Ecto neural progenitor cell (in vitro differentiated cells): ENCODE measurements around the gene RCCD1.

Experiments
- DNase-seq: peaks from one replicate; pipeline ENCODE4 v3.0.0-alpha.2; 2018; ENCODE audit warnings: low spot score

The RCCD1 gene

DNA sequence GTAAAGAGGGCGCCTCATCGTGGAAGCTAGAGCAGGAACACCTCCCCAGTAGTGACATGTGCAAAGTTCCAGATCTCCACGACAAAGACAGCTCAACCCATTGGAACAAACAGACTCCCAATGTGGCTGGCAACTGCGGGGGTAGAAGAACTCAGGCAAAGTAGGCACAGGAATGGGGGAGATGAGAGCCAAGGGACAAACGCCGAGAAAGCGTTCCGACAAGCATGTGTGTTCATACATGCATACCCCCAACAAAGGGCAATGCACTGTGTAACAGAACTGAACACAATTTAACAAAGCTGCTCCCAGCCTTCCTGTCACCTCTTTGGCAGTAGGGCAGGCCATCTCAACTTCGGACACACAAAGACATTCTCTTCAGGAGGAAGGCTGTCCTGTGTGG, 11.6 kb downstream of the RCCD1 start:
- DNase-seq, result no peak

DNA sequence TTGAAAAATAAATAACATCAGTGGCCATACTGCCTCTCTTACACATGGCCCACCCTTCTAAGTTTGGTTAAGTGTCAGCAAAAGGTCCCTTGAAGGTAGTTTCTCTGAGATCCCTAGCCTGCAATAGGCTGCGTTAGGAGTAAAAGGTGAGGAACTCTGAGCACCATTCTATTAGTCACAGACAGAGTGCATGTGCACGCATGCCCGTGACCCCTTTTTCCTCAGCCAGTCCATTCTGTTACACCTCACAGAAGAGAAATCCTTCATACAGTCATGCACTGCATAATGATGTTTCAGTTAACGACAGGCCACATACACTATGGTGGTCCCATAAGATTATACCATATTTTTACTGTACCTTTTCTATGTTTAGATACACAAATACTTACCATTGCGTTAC, 12.5 kb downstream of the RCCD1 start:
- no peak for DNase-seq

DNA sequence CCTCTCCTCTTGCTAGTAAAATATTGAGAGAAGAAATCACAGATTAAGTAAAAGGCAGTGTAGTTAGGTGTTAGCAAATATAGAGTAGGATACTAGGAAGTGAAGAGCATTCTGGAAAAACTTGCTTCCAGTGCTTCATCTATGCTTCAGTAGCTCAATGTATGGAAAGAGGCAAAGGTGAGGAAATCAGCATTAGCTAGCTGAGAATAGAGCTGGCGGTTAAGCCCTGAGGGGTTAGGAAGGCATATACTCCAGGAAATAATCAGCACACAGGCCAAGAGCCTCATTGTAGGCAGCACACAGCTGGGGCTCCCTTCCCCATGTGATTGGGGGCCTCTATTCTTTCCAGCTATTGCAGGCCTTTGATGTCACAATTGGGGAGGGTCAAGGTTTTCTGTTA, 13.8 kb downstream of the RCCD1 start:
- no peak for DNase-seq

DNA sequence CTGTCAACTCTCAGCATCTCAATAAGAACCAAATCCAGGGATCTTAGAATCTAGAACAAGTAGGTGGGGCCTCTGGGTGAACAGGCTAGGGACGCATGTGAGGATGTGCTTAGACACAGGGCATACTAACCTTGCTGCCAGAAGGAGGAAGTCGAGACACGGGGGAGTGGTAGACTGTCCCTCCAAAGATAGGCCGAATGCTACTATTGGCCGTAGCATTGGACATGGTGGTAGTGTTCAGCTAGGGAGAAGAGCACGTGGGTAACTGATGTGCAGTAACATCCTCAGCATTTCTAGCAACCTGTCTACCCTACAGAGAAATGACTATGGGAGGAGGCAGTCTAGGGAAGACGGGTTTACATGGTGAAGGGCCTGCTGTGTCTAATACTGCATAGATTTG, 15.6 kb downstream of the RCCD1 start:
- no peak for DNase-seq

DNA sequence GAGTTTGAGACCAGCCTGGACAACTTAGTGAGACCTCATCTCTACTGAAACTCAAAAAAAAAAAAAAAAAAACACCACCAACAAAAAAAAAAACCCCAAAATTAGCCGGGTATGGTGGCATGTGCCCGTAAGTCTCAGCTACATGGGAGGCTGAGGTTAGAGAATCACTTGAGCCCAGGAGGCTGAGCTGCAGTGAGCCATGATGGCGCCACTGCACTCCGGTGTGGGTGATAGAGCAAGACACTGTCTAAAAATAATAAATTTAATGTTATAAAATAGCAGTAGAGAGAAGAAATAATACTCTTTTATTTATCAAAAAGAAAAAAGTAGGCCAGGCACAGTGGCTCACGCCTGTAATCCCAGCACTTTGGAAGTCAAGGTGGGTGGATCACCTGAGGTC, 17.4 kb downstream of the RCCD1 start:
- DNase-seq, result no peak

DNA sequence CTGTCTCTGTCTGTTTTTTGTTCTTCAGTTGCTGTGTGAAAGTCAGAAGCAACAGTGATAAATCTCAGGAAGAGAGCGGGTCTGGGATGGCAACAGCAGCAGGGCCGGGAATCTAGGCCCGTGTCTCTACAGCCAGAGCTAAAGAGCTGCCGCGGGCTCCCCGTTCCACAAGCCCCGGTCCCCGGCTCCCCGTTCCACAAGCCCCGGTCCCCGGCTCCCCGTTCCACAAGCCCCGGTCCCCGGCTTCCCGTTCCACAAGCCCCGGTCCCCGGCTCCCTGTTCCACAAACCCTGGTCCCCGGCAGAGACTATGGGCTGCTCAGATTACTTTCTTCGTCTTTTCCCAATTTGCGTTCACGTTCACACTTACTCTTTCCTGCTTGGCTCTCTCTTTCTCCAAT, 19.5 kb downstream of the RCCD1 start:
- DNase-seq, result no peak

DNA sequence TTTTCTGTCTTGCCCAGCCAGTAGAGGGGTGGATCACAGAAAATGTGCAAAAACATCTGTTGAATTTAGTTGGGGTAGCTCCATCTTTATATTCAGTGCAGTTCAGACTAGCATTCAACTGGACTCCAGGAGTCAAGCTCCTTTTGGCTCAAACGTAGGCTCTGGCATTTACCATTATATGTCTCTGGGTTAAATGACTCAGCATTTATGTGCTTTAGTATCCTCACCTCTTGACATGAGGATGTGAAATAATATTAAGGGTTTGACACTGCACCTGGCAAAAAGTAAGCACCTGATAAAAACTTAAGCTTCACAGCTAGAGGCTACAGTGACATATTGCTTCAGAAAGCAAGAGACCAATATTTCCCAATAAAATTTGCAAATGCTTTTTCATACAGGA, 24.9 kb downstream of the RCCD1 start:
- no peak for DNase-seq

DNA sequence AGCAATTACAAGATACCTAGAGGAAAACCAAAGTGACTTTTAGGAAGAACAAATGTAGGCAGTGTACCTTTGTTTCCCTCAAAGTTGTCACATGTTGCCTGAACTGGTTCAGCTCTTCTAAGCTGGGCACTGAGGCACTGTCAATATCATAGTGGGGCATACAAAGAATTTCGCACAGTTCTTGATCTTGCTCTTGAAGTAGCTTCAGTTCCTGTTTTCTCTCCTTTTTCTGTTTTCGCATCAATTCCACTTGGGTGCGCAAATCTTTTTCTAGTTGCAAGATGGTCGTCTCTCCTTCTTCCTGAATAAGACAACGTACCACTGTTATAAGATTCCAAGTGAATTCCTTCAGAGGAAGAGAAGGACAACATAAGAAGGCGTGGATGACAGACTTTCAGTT, 27.0 kb downstream of the RCCD1 start:
- no peak for DNase-seq

DNA sequence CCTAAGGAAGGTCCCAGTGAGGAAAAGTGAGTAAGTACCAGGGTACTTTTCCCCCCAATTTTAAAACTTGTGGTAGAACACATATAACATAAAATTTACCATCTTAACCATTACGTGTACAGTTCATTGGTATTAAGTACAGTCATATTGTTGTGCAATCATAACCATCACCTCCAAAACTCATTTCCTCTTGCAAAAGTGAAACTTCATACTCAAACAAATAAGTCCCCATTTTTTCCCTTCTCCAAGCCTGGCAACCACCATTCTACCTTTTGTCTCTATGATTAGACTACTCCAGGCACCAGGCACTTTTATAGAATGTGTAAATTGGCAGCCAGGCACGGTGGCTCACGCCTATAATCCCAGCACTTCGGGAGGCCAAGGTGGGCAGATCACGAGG, 27.5 kb downstream of the RCCD1 start:
- DNase-seq, result no peak

DNA sequence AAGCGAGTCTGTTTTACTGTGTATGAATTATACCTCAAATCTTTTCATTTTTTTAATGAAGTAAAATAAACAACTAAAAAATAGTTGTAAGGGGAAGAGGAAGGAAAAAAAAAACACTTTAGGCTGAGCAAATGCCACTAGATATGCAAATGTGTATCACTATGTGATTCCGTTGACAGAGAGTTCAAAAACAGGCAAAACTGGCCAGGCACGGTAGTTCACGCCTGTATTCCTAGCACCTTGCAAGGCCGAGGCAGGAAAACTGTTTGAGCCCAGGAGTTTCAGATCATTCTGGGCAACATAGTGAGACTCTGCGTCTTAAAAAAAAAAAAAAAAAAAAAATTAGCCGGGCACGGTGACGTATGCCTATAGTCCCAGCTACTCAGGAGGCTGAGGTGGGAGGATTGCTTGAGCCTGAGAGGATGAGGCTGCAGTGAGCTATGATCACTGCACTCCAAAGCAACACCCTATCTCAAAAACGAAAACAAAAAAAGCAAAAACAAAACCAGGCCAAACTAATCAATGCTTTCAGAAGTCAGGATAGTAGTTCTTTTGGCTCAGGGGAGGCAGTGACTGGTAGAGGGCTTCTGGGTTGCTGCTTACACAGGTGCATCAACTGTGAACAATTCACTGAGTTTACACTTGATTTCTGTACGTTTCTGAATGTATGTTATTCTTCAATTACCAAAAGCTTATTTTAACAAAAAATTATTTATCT, 32.3 kb downstream of the RCCD1 start:
- DNase-seq, result no peak

DNA sequence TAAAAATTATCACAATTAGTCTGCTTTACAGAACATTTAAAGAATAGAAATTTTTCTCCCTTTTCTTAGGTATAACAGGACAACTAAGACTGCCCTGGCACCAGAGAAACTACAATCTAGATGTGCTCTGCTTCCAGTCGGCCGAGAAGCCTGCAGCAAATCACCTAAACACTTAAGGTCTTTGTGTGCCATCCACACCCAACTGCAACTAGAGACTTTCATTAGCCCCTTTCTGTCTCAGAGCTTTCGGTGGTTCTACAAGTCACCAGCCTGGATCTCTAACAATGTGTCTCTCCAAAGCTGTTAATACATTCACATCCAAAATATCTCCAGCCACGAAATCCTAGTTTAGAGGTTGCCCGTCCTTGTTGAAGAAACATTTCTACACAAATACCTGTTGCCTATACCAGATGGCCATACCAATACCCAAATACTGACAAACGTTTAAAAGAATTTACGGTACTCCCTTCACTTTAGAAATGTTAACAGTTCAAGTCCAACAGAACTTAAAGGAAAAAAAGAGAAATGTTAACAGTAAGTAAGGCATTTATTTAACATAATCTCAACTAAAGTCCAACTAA, 33.0 kb downstream of the RCCD1 start:
- no peak for DNase-seq

DNA sequence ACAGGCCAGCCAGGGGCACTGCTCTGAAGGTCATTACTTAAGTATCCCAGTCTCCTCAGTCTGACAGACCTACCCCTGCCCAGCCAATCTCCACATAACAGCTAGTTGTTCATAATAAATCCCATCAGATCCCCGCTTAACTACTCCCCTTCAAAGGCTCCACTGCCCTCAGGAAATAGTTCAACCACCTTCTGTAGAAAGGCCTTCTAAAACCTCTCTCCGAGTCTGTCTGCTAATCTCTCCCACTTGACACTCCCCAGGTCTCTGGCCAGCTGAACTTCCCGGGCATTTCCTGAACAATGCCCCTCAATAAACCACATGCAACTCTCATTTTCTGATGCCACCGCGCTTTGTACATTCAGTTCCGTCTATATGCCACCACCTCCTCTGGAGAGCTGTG, 33.6 kb downstream of the RCCD1 start:
- no peak for DNase-seq

DNA sequence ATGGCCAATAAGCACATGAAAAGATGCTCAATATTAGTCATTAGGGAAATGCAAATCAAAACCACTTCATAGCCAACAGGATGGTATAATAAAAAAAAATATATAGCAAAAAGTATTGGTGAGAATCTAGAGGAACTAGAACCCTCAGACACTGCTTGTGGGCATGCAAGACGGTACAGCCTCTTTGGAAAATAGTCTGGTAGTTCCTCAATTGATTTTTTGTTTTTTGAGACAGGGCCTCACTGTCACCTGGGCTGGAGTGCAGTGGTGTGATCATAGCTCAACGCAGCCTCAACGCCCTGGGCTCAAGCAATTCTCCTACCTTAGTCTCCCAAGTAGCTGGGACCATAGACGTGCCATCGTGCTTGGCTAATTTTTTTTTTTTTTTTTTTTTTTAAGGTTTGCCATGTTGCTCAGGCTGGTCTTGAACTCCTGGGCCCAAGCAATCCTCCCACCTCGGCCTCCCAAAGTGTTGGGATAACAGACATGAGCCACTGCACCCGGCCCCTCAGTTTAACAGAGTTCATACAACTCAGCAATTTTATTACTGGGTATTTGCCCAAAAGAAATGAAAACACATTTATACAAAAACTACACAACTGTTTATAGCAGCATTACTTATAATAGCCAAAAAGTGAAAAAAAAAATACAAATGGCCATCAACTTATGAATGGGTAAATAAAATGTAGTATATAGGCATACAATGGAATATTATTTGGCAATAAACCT, 34.5 kb downstream of the RCCD1 start:
- no peak for DNase-seq

DNA sequence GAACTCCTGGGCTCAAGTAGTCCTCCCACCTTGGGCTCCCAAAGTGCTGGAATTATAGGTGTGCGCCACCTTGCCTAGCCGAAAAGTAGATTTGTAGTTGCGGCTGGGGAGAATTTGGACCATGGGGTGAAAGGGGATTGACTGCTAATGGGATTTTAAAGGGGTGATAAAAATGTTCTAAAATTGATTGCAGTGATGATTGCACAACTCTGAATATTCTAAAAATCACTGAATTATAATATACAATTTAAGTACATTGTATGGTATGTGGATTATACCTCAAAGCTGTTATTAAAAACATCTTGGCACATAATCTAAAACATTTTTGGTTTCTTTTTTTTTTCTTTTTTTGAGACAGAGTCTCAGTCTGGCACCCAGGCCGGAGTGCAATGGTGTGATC, 35.8 kb downstream of the RCCD1 start:
- no peak for DNase-seq

DNA sequence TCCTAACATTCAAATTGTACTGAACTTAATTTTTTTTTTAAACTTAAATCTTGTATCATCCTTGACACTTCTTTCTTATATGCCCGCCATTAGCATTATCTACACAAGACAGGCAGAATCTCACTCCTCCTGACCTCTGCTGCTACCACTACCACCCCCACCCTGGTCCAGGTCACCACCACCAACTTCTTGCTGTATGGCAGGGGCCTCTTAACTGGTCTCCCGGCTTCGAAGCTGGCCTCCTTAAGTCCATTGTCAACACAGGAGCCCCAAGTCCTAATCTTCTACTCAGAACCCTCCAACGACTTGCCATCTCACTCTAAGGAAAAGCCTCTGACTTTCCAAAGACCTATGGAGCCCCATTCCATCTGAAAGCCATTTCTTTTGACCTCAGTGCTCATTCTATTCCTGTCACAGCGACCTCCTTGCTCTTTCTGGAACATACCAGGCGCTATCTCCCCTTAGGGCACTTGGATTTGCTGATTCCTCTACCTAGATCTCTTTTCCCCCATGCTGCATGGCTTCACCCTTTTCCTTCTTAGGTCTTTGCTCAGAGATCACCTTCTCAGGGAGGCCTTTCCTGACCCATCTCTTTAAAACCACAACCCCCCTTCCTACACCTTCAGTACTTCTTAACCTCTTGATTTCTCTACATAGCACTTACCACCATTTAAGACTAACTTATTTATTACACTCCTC, 37.1 kb downstream of the RCCD1 start:
- DNase-seq, result no peak

DNA sequence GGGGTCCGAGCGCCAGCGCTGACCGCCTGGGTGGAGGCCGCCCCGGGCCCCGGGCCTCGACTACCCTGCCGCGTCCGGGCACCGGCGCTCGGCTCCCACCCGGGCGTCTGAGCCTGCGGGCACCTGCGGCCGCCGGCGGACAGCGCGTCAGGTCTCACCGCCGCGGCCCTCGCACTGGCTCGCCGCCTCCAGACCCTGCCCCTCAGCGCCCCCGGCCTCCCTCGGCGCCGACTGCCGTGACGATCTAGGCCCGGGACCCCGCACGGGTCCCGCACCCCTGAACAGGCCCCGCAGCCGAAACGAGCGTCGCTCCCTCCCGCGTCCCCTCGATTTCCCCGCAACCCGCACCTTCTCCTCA, 39.4 kb downstream of the RCCD1 start:
- no peak for DNase-seq

DNA sequence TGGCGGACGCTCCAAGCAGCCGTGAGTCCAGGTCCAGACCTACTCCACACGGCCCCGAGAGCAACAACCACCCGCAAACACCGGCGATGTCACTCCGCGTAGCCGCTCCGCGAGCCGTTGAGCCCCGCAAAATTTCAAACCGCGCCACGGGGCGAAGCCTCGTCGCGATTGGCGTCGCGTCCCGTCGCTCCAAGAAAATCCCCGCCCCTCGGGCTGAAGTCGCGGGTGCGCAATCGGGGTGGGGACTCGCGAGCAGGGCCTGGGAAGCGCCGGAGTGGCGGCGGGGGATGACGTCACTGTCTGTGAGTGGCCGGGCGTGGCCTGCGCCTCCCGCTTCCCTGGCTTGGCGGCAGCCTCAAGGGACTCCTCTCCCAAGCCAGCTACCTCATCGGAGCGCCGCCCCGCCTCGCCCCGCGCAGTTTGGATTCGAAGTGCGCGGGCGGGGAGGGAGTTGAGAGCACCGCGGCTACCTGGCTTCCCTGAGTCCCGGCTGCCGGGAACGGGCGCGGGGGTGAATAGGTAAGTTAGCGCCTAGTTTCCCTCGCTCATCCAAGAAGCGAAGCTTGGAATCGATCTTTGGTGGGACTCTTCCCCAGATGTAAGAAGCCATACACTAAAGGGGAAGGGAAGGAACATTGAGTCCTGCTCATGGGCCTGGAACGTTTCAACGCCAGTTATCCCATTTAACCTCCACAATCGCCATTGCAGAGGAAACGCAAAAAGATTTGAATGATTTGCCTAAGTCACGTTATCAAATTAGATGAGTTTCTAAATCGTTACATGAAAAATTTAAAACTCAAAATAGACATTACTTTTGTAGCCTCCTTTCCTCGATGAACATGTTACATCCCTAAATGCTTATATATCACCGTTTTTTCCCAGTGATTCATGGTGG, 40.0 kb downstream of the RCCD1 start, which contains the start of gene PRC1:
Gene PRC1 (minus strand): TSS at position 119 of the 895 bp plus-strand sequence. CDS start 118 bp downstream, at position 1.
- peak; percentile 99 for DNase-seq

DNA sequence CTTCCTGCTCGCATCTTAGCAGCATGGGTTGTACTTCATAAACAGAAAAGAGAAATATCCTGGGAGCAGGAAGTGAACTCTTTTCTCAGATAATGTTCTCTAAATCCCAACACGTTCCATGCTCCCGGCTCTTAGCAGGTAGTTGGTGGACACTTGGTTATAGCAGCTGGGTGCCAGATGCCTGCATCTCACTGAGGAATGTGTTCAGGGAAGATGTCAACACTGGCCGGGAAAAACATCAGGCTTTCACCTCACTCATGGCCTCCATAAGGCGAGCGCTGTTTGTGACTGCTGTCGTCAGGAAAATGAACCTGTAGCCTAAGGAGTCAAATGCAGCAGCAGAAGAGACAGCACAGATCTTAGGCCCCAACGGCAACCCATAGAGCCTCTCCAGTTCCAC, 44.1 kb downstream of the RCCD1 start:
- no peak for DNase-seq

DNA sequence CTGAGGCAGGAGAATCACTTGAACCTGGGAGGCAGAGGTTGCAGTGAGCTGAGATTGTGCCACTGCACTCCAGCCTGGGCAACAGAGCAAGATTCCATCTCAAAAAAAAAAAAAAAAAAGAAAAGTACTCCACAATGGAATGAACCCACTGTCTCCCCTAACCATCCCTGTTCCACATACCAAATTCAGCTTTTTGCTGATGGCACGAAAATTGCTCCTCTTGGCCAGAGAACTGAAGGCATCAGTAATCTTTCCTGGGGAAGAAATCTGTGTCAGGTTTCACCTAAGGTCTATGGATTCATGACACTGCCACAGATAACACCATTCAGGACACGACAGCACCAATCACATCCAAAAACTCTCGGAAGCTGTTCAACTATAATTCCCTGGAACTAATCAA, 46.5 kb downstream of the RCCD1 start:
- DNase-seq, result no peak

DNA sequence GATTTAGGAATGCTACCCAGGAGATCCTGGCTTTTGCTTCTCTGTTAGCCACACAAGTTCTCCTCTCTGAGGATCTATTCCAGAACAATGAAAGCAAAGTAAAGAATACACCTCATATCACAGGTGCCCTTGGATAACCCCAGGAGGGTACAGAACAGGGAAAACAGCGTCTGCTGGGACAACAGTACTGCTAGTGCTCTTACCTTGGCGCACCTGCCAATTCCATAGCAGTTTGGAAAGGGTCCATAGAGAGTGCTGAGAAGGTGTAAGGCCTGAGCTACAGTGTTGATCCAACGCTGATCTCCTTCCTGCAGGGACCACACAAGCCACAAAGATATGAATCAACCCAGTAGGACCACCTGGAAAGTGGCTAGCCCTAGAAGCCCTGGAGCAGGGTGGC, 52.6 kb downstream of the RCCD1 start:
- no peak for DNase-seq
